Thoracic aorta (tissue), 2 donors: Measurements from ENCODE around the gene DBX1. TPM values are rescaled to one million over a fixed set of nuclear protein-coding genes. Genes with fewer than 3 reads are reported as not detected.

Experiments used
- ATAC-seq: fragments of 150-250 bp; one replicate; pipeline ENCODE4 v1.8.0; 2017; ENCODE audit warnings: low read depth; ENCODE audit not compliant: insufficient number of reproducible peaks, low FRiP score
- DNase-seq: peaks from one replicate; pipeline ENCODE4 v3.0.0-alpha.2; 2020; ENCODE audit warnings: low spot score
- H3K27ac ChIP-seq, 2 donors: fragments of 200-600 bp; sonication (generic); 1 replicate in 1 of 2; 2 replicates in 1 of 2; pipeline ENCODE4 v1.5.1; 2016; ENCODE audit warnings: mild to moderate bottlenecking in 2 of 2, moderate library complexity in 2 of 2
- H3K27me3 ChIP-seq: fragments of 200-600 bp; sonication (generic); replicated peaks from 2 replicates; pipeline ENCODE4 v1.6.0; 2016; ENCODE audit warnings: mild to moderate bottlenecking; ENCODE audit not compliant: insufficient read depth
- H3K36me3 ChIP-seq: fragments of 200-600 bp; sonication (generic); one replicate; pipeline ENCODE4 v1.5.1; 2016
- H3K4me1 ChIP-seq, 2 donors: fragments of 200-600 bp; sonication (generic); 1 replicate in 1 of 2; 2 replicates in 1 of 2; pipeline versions ENCODE4 v1.5.1 to v1.6.0; 2016; ENCODE audit warnings: low read depth in 2 of 2, mild to moderate bottlenecking in 1 of 2; ENCODE audit not compliant: control insufficient read depth in 1 of 2
- H3K4me3 ChIP-seq: fragments of 200-600 bp; sonication (generic); 2 replicates; pipeline ENCODE4 v1.5.1; 2016; ENCODE audit warnings: mild to moderate bottlenecking
- H3K9me3 ChIP-seq: fragments of 200-600 bp; sonication (generic); 2 replicates; pipeline ENCODE4 v1.5.1; 2016
- CTCF ChIP-seq: fragments of 200-600 bp; sonication (generic); IDR thresholded peaks from one replicate; pipeline ENCODE4 v1.5.1; 2019; ENCODE audit warnings: antibody characterized with exemption
- total RNA-seq, 2 donors: library from RNA; depleted of rRNA; stranded (reverse); fragments of >200 nt; gene quantifications; one replicate each; pipeline versions ENCODE4 v1.1.0 to v1.2.3, GENCODE V29; 2016

The DBX1 gene
- total RNA-seq, 2 donors from 2014 or later: not detected

- Histone ChIP-seq H3K4me1 (peaks cover 0 to 9% of the 10 kb centered on the region in 2 donors), H3K4me3 (no peak overlapping the region), H3K27me3 (no peaks in the 10 kb centered on the region), H3K9me3 (no peaks in the 10 kb centered on the region), H3K27ac (peak overlapping the region in 1 of 2 donors; percentile 1), H3K36me3 (no peaks in the 10 kb centered on the region)
- DNase-seq (no peak), ATAC-seq (no peak)
- TF ChIP-seq CTCF: peak; percentile 87
Observed at GRCh38 chr11:20127671-20128527, 32.4 kb downstream of the DBX1 start.

GRCh38 chr11:20126724-20127123 lies 33.6 kb downstream of the DBX1 start:
- no peak for DNase-seq
- H3K4me3 ChIP-seq: no peak overlapping the region
- no peak for TF ChIP-seq CTCF
- H3K36me3 ChIP-seq: no peaks in the 10 kb centered on the region
- H3K27me3 ChIP-seq: no peaks in the 10 kb centered on the region
- peak; percentile 22 for ATAC-seq
- no peaks in the 10 kb centered on the region for H3K9me3 ChIP-seq
- peak overlapping the region in 1 of 2 donors; percentile 38 for H3K27ac ChIP-seq
- H3K4me1 ChIP-seq: peaks cover 0 to 5% of the 10 kb centered on the region in 2 donors

GRCh38 chr11:20125927-20126326 lies 34.3 kb downstream of the DBX1 start:
- TF ChIP-seq CTCF: no peak
- Histone ChIP-seq H3K4me1 (peaks cover 0 to 3% of the 10 kb centered on the region in 2 donors), H3K27me3 (no peaks in the 10 kb centered on the region), H3K9me3 (no peaks in the 10 kb centered on the region), H3K36me3 (no peaks in the 10 kb centered on the region), H3K27ac (peak overlapping the region in 1 of 2 donors; percentile 38), H3K4me3 (no peak overlapping the region)
- DNase-seq (no peak), ATAC-seq (no peak)

- ATAC-seq (no peak), DNase-seq (no peak)
- Histone ChIP-seq H3K4me3 (no peak overlapping the region), H3K9me3 (no peaks in the 10 kb centered on the region), H3K4me1 (peaks cover 4 to 11% of the 10 kb centered on the region in 2 donors), H3K27ac (no peak overlapping the region), H3K27me3 (no peaks in the 10 kb centered on the region), H3K36me3 (peaks cover 32% of the 10 kb centered on the region)
- no peak for TF ChIP-seq CTCF
Observed at GRCh38 chr11:20122131-20122530, 38.1 kb downstream of the DBX1 start.

GRCh38 chr11:20120134-20120925 lies 39.9 kb downstream of the DBX1 start:
- ATAC-seq: no peak
- peaks cover 9 to 29% of the 10 kb centered on the region in 2 donors for H3K4me1 ChIP-seq
- H3K4me3 ChIP-seq: no peak overlapping the region
- DNase-seq: no peak
- no peaks in the 10 kb centered on the region for H3K27me3 ChIP-seq
- H3K9me3 ChIP-seq: no peaks in the 10 kb centered on the region
- H3K36me3 ChIP-seq: peaks cover 32% of the 10 kb centered on the region
- H3K27ac ChIP-seq: no peak overlapping the region
- no peak for TF ChIP-seq CTCF
